Activated naive CD4-positive, alpha-beta T cell treated with Interleukin-2 at 50 U/mL for 16 hours (primary cell): ENCODE measurements around the gene CFAP44.
"Not testable (repeated sequence)": the region's sequence is repeated elsewhere in the genome, so short reads cannot be mapped to it uniquely, and the experiment has no call there.

Source experiments
- DNase-seq: peaks from one replicate; pipeline ENCODE4 v3.0.0-alpha.2; 2020

Gene CFAP44

DNA sequence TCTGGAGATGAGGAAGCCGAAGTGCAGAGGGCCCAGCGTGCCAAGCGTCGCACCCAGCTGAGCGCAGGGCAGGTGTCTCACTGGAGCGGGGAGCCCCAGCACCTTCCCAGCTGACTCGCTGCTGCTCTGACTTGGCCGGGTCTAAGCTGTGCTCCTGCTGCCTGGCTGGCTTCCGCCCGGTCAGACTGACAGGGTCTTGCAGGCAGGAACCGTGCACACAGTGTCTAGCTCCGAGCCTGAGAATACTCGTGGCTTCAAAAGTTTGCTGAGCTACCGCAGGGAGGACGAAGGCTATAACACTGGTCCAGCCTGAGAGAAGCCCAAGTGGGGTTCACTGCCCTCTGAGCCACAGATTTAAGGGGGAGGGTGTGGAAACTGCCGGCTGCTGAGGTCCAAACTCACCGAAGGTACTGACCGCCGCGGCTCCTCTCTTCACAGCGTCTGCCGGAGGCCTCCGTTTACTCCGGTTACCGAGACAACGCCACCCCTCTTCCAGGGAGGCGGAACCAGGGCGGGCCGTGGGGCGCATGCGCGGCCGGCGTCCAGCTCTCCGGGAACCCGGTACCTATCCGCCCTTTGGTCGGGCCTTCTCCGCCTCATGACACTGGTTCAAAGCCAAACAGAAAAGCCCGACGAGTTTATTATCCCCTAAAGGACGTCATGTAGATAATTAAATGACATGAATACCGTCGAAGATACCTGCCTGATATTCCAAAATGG lies at the start of gene CFAP44:
Gene CFAP44 (minus strand): TSS at position 443 of the 720 bp plus-strand sequence. CDS start 7,829 bp downstream, outside the sequence.
- DNase-seq, result peak; percentile 37

- DNase-seq, result peak; percentile 11
Measured at GRCh38 chr3:113485161-113485609, 43.9 kb upstream of the CFAP44 start.

DNA sequence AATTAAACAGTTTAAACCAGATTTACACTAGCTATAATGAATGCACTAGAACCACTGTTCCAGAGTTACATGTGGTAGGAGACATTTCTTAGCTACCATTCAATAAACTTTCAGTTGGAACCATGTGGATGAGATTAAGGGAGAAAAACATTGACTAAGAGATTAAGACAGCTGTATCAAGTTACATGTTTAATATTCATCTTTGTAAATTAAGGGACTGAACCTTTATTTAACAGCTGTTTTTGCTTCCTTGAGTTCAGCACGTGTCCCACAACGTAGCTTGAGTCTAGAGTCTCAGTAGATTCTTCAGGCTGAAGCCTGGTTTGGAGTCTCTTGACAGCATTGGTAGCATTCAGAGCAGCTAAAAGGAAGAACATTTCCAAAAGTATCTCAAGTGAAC lies 27.2 kb upstream of the CFAP44 start:
- DNase-seq, result no peak

DNA sequence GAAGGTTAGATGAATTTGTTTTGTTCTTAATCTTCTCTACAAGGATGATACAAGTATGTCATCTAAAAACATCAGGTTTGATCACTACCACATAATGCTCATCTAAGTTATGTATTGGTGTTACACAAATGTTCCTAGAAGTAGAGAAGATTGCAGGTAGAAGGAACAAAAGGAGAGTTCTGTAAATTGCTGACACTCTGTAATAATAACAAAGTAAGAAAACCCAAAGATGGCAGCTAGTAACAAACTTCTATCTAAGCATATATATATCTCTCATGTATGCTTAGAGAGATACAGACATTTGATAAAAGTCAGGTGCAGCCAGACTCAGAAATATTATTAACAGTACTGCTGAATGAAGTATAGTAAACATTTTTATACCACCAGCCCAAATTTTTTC lies 20.2 kb upstream of the CFAP44 start:
- DNase-seq, result no peak

DNA sequence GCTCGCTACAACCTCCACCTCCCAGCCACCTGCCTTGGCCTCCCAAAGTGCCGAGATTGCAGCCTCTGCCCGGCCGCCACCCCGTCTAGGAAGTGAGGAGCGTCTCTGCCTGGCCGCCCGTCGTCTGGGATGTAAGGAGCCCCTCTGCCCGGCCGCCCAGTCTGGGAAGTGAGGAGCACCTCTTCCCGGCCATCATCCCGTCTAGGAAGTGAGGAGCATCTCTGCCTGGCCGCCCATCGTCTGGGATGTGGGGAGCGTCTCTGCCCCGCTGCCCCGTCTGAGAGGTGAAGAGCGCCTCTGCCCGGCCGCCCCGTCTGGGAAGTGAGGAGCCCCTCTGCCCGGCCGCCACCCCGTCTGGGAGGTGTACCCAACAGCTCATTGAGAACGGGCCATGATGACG lies 17.3 kb upstream of the CFAP44 start:
- not testable (repeated sequence) for DNase-seq

- DNase-seq, result no peak
Measured at GRCh38 chr3:113455446-113455845, 14.2 kb upstream of the CFAP44 start.

DNA sequence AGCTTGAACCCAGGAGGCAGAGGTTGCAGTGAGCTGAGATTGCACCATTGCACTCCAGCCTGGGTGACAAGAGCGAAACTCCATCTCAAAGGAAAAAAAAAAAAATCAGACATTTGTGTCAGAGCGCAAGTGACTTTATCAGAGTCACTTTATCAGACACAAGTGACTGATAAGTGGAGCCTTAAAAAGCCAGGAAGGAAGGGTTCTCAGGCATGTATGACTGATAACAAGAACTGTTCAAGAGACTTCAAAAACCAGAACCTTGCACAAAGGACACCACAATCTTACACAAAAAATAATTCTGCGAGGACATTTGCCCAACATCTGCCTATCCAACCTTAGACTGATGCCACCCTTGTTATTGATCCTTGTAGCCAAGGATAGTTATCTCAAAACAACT lies 13.3 kb upstream of the CFAP44 start:
- no peak for DNase-seq

DNA sequence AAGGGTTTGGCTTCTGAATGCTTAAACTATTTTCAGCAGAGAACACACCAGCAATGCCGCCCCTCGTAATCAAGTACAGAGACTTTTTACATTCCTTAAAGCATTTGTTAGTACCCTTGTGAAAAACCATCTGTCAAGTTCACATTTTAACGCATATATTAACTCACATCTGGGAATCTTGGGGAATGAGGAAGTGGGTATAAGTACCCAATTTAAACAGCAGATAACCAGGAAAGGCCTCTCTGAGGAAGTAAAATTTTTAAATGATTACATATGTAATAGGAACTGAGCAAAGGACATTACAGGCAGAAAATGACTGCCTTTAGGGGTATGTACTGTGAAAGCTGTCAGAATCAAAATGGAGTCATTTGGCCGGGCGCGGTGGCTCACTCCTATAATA lies 12.8 kb upstream of the CFAP44 start:
- no peak for DNase-seq

- no peak for DNase-seq
Measured at GRCh38 chr3:113450911-113451310, 9.6 kb upstream of the CFAP44 start.

DNA sequence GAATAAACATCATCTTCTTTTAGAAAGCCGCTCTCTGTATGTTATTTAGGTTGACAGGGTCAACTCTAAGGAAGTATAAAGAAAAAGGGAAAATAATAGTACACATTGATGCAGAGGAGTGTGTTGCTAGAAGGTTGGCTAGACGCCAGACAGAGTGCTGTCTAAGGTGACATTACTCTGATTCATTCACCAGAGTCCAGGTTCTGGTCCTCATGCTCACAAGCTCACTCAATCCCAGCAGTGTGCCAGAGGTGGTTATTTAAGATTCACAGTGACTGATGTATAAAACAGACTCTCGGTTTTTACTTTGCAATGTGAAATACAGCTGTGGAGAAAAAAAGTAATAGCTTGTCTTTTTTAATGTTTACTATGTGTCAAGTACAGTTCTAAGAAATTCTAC lies 1.7 kb downstream of the CFAP44 start:
- DNase-seq, result no peak

DNA sequence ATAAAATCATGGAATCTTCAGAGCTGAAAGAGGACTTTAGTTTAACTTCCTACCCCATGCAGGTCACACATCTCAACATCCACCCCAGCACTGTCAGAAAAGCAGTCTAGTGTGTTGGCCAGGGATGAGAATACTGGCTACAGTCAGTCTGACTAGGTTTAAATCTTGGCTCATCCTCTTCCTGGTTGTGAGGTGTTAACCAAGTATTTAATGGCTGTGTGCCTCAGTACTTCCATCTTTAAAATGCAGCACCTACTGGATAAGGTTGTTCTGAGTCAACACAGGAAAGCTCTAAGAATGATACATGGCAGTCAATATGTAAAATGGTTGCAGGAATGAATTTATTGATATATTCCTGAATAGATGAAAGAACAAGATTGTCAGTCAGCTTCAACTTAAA lies 3.1 kb downstream of the CFAP44 start:
- DNase-seq, result no peak

DNA sequence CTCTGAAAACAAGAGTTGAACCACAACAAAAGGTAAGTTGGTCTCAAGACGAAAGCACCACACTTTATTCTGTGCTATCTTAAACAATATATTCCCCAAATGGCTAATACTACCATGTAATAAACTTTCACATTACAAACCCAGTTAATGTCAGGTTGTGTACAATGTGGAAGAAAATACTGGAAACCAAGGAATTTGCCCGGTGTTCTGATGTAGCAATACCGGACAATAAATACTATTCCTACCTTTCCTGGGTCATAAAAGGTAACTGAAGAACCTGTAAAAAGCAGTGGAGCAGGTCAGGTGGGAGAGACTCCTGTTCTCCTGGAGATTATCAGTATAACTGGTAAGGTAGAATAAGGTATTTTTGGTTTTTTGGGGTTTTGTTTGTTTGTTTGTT lies 3.9 kb downstream of the CFAP44 start:
- DNase-seq, result no peak

- no peak for DNase-seq
Measured at GRCh38 chr3:113436809-113437208, 4.5 kb downstream of the CFAP44 start.

GRCh38 chr3:113431811-113432210 lies 9.5 kb downstream of the CFAP44 start:
- DNase-seq, result no peak

GRCh38 chr3:113428581-113428980 lies 12.7 kb downstream of the CFAP44 start:
- no peak for DNase-seq

DNA sequence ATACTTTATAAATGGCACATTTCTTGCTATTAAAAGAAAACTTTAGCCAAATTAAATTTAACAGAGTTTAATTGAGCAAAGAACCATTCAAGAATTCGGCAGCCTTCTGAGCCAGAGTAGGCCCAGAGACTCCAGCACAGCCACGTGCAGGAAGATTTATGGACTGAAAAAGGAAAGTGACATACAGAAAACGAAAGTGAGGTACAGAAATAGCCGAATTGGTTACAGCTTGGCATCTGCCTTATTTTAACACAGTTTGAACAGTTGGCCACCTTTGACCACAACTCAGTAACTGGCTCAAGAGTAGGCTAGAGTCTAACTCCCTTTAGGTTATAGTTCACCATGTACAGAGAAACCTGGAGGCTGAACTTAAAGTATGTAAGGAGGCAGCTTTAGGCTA lies 17.6 kb downstream of the CFAP44 start:
- no peak for DNase-seq

DNA sequence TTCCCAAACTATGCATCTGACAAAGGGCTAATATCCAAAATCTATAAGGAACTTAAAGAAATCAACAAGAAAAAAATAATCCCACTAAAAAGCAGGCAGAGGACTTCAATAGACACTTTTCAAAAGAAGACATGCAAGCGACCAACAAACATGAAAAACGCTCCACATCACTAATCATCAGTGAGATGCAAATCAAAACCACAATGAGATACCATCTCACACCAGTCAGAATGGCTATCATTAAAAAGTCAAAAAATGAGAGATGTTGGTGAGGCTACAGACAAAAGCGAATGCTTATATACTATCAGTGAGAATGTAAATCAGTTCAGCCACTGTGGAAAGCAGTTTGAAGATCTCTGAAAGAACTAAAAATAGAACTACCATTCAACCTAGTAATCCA lies 20.2 kb downstream of the CFAP44 start:
- DNase-seq, result no peak

GRCh38 chr3:113409676-113410075 lies 31.6 kb downstream of the CFAP44 start:
- no peak for DNase-seq

GRCh38 chr3:113405180-113405579 lies 36.1 kb downstream of the CFAP44 start:
- DNase-seq, result no peak

- no peak for DNase-seq
Measured at GRCh38 chr3:113404637-113405036, 36.7 kb downstream of the CFAP44 start.
